ENCODE results near the gene GATA1.

DNA sequence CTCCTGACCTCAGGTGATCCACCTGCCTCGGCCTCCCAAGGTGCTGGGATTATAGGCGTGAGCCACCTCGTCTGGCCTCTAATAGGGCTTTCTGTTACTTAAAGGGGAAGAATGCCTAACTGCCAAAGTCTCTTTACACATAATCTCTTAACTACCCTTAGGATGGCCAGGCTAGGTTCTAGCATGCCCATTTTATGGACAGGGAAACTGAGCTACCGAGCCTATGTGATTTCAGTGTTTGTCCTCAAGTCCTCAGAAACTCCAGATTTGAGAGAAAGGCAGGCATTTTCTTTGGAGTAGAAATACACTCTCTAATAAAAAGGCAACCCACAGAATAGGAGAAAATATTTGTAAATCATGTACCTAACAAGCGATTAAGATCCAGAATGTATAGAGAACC is 37.2 kb upstream of the GATA1 start:
- TF ChIP-seq SIN3A (IDR thresholded peaks at IDR 0.05; ENCODE audit: low read depth, low read length): no peak
- no peak for TF ChIP-seq NFIC (IDR thresholded peaks at IDR 0.05; ENCODE audit: low read depth, low read length)
- TF ChIP-seq CHD4 (IDR thresholded peaks at IDR 0.05): no peak
- TF ChIP-seq CBFB (IDR thresholded peaks at IDR 0.05; ENCODE audit: low read depth): no peak
- TF ChIP-seq CHD2 (IDR thresholded peaks at IDR 0.05; ENCODE audit: borderline replicate concordance, low read depth, low read length): no peak
- TF ChIP-seq, protein P1, sequence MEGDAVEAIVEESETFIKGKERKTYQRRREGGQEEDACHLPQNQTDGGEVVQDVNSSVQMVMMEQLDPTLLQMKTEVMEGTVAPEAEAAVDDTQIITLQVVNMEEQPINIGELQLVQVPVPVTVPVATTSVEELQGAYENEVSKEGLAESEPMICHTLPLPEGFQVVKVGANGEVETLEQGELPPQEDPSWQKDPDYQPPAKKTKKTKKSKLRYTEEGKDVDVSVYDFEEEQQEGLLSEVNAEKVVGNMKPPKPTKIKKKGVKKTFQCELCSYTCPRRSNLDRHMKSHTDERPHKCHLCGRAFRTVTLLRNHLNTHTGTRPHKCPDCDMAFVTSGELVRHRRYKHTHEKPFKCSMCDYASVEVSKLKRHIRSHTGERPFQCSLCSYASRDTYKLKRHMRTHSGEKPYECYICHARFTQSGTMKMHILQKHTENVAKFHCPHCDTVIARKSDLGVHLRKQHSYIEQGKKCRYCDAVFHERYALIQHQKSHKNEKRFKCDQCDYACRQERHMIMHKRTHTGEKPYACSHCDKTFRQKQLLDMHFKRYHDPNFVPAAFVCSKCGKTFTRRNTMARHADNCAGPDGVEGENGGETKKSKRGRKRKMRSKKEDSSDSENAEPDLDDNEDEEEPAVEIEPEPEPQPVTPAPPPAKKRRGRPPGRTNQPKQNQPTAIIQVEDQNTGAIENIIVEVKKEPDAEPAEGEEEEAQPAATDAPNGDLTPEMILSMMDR (IDR thresholded peaks at IDR 0.05 in 2 of 3, conservative IDR thresholded peaks at IDR 0.05 in 1 of 3; ENCODE audit: control insufficient read depth in 2 of 3, extremely low read depth in 1 of 3, insufficient read depth in 1 of 3, low read depth in 3 of 3, low read length in 3 of 3): no peak
- TF ChIP-seq EZH2 (IDR thresholded peaks at IDR 0.05; ENCODE audit: borderline replicate concordance, control insufficient read depth, low read depth, low read length): no peak
- TF ChIP-seq POLR2AphosphoS5 (IDR thresholded peaks at IDR 0.05; ENCODE audit: low read length): no peak
- no peak for TF ChIP-seq SMAD1 (IDR thresholded peaks at IDR 0.05; ENCODE audit: low read depth, partially characterized antibody)
- no peak for TF ChIP-seq ZZZ3 (IDR thresholded peaks at IDR 0.05; ENCODE audit: control insufficient read depth, insufficient read length, low read depth)
- no peak for TF ChIP-seq POLR2A (IDR thresholded peaks at IDR 0.05; ENCODE audit: low read depth, low read length)
- no peak for TF ChIP-seq EP300 (IDR thresholded peaks at IDR 0.05; ENCODE audit: borderline replicate concordance in 1 of 2, control insufficient read depth in 1 of 2, low read depth in 2 of 2, low read length in 2 of 2)
- no peak for TF ChIP-seq ETV6 (conservative IDR thresholded peaks at IDR 0.05 in 1 of 2, IDR thresholded peaks at IDR 0.05 in 1 of 2; ENCODE audit: borderline replicate concordance in 1 of 2, low read depth in 1 of 2)
- TF ChIP-seq SREBF2 (IDR thresholded peaks at IDR 0.05; ENCODE audit: low read length): no peak

Data from GM12878 (cell line).